ENCODE measurements around the gene GEMIN4.
A peak's percentile ranks its signal among the peaks of the same experiment; 100 is the strongest.
"Not testable (repeated sequence)": the region's sequence is repeated elsewhere in the genome, so short reads cannot be mapped to it uniquely, and the experiment has no call there.

The GEMIN4 gene

DNA sequence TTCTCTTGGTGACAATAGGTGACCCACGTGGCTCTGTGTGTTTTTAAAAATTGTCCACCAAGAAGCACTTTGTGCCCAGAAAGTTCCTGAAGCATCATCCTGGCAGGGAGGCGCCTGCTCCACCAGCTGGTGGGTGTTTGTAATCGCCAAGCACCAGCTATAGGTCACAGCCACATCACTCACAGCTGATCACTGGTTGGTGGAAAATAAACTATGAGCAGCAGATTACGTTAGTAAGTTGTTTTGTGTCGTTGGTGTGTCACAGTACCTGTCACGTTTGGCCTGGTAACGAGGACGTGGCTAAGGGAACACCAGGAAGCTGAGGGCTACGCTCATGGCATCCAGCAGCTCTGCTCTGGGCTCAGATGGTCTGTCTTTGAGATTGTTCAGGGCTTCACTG is 40.2 kb upstream of the GEMIN4 start:
- H3K79me2 ChIP-seq (ENCODE audit: control insufficient read depth, insufficient read depth, low read length, unreplicated experiment), result no peaks in the 10 kb centered on the region
- H3K4me3 ChIP-seq (ENCODE audit: low read depth, low read length), result no peak overlapping the region
- H3K27ac ChIP-seq (ENCODE audit: low read depth, low read length), result no peak overlapping the region
- H3K4me1 ChIP-seq (ENCODE audit: control insufficient read depth, insufficient read depth, low read length, unreplicated experiment), result peaks cover 5% of the 10 kb centered on the region
- no peaks in the 10 kb centered on the region for H3K27me3 ChIP-seq (ENCODE audit: insufficient read depth, low read length)
- H2AFZ ChIP-seq (ENCODE audit: low read length, unreplicated experiment), result no peak overlapping the region
- H3K36me3 ChIP-seq (ENCODE audit: insufficient read depth, low read length), result peaks cover 26% of the 10 kb centered on the region

DNA sequence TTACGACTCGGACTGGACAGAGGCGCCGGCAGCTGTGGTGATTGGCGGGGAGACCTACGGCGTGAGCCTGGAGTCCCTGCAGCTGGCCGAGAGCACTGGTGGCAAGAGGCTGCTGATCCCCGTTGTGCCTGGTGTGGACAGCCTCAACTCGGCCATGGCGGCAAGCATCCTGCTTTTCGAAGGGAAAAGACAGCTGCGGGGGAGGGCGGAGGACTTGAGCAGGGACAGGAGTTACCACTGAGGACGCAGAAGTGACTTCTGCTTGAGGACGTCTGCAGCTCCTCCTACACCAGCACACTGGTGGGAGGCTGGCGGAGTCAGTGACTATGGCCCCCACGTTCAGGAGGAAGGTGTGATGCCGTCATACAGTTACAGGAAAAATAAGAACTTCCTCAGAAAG is 39.8 kb upstream of the GEMIN4 start:
- H2AFZ ChIP-seq (ENCODE audit: low read length, unreplicated experiment), result no peak overlapping the region
- H3K4me3 ChIP-seq (ENCODE audit: low read depth, low read length), result no peak overlapping the region
- H3K36me3 ChIP-seq (ENCODE audit: insufficient read depth, low read length), result peaks cover 26% of the 10 kb centered on the region
- no peak overlapping the region for H3K27ac ChIP-seq (ENCODE audit: low read depth, low read length)
- no peaks in the 10 kb centered on the region for H3K27me3 ChIP-seq (ENCODE audit: insufficient read depth, low read length)
- H3K4me1 ChIP-seq (ENCODE audit: control insufficient read depth, insufficient read depth, low read length, unreplicated experiment), result peaks cover 5% of the 10 kb centered on the region
- no peaks in the 10 kb centered on the region for H3K79me2 ChIP-seq (ENCODE audit: control insufficient read depth, insufficient read depth, low read length, unreplicated experiment)

DNA sequence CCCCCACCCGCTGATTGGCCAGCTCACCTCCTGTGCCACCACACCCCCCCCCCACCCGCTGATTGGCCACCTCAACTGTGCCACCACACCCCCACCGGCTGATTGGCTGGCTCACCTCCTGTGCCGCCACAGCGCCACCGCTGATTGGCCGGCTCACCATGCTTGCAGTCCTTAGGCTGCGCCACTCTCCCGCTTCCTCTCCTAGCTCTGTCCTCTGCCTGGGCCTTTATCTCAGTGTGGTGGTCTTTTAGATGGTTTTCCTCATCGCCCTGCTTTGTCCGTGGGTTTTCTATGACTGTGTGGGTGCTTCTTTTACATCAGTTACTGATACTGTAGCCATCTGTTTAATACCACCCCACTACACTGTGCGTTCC is 38.8 kb upstream of the GEMIN4 start:
- peaks cover 26% of the 10 kb centered on the region for H3K36me3 ChIP-seq (ENCODE audit: insufficient read depth, low read length)
- not testable (repeated sequence) for H3K79me2 ChIP-seq (ENCODE audit: control insufficient read depth, insufficient read depth, low read length, unreplicated experiment); H3K27ac ChIP-seq (ENCODE audit: low read depth, low read length); H2AFZ ChIP-seq (ENCODE audit: low read length, unreplicated experiment); H3K4me3 ChIP-seq (ENCODE audit: low read depth, low read length); H3K27me3 ChIP-seq (ENCODE audit: insufficient read depth, low read length); H3K4me1 ChIP-seq (ENCODE audit: control insufficient read depth, insufficient read depth, low read length, unreplicated experiment)

DNA sequence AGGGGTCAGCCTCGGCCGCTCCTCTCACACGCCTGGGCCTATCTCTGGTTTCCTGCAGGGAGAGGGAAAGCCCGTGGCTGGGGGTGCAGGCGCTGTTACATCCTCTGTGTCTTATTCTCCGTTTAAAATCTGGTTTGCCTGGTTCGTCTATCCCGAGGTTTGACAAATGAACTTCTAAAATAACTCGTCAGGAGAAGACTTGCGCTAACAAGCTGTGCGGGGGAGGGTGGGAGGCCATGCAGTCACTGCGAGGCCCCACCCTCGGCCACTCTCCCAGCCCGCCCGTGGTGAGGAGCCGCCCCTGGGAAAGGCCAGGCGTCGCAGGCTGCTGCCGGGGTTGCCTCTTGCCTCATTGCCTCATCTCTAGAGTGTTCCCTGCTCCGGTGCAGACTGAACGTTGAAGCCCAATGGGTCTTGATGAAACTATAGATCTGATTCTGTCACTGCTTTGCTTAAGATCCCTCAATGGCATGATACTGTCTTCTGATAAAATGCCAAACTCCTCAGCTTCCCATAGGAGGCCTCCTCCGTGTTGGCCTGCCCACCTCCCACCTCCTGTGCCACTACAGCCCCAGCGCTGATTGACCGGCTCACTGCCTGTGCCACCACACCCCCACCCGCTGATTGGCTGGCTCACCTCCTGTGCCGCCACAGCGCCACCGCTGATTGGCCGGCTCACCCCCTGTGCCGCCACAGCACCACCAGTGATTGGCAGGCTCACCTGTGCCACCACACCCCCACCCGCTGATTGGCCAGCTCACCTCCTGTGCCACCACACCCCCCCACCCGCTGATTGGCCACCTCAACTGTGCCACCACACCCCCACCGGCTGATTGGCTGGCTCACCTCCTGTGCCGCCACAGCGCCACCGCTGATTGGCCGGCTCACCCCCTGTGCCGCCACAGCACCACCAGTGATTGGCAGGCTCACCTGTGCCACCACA is 38.1 kb upstream of the GEMIN4 start:
- H3K4me3 ChIP-seq (ENCODE audit: low read depth, low read length); H2AFZ ChIP-seq (ENCODE audit: low read length, unreplicated experiment); H3K4me1 ChIP-seq (ENCODE audit: control insufficient read depth, insufficient read depth, low read length, unreplicated experiment); H3K27ac ChIP-seq (ENCODE audit: low read depth, low read length); H3K79me2 ChIP-seq (ENCODE audit: control insufficient read depth, insufficient read depth, low read length, unreplicated experiment); H3K27me3 ChIP-seq (ENCODE audit: insufficient read depth, low read length): not testable (repeated sequence)
- H3K36me3 ChIP-seq (ENCODE audit: insufficient read depth, low read length), result peaks cover 26% of the 10 kb centered on the region

DNA sequence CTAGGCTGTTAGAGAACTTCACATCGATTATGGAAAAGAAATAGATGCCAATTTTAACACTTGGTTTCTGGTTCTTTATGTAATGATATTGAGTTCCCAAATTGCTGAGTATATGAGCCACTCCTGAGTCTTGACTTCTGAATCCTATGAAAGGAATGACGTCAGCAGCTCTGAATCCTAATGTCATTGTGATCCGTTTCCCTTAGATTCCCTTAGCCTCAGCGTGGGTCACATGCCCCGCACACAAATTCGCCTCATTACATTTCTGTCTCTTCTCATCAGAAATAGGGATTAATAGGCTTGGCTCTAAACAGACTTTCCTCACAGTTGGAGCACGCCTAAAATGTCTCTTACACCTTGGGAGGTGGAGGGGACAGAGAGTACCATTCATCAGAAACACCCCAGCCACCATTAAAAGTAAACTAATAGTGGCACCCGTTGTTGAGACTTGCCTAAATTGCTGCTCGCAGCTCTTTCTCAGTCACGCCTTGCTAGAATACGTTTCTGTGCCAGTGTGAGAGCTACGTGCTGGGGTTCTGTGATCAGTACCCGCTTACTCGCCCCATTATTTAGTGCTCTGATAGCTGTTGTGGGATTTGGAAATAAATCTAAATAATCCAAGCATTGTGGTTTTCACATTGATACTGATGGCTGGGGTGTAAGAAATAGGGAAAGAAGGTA is 37.2 kb upstream of the GEMIN4 start:
- Histone ChIP-seq H3K79me2 (ENCODE audit: control insufficient read depth, insufficient read depth, low read length, unreplicated experiment) (peaks cover 12% of the 10 kb centered on the region), H3K4me1 (ENCODE audit: control insufficient read depth, insufficient read depth, low read length, unreplicated experiment) (peaks cover under 1% of the 10 kb centered on the region), H3K27me3 (ENCODE audit: insufficient read depth, low read length) (no peaks in the 10 kb centered on the region), H3K27ac (ENCODE audit: low read depth, low read length) (no peak overlapping the region), H3K4me3 (ENCODE audit: low read depth, low read length) (no peak overlapping the region), H2AFZ (ENCODE audit: low read length, unreplicated experiment) (no peak overlapping the region), H3K36me3 (ENCODE audit: insufficient read depth, low read length) (peaks cover 26% of the 10 kb centered on the region)

DNA sequence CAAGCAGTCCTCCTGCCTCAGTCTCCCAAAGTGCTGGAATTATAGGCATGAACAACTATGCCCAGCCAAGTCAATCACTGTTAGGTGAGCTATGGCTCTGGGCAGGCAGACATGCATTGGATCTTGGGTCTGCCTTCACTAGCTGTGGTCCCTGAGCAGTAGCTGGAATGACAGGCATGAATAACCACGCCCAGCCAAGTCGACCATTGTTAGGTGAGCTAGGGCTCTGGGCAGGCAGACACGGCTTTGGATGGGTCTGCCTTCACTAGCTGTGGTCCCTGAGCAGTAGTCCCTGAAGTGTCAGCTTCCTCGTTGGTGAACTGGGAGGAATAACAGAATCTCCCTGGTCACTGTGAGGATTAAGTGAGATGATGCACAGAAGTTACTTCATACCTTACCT is 36.5 kb upstream of the GEMIN4 start:
- Histone ChIP-seq H3K36me3 (ENCODE audit: insufficient read depth, low read length) (peaks cover 26% of the 10 kb centered on the region), H3K4me3 (ENCODE audit: low read depth, low read length) (no peak overlapping the region), H2AFZ (ENCODE audit: low read length, unreplicated experiment) (no peak overlapping the region), H3K4me1 (ENCODE audit: control insufficient read depth, insufficient read depth, low read length, unreplicated experiment) (peaks cover 2% of the 10 kb centered on the region), H3K79me2 (ENCODE audit: control insufficient read depth, insufficient read depth, low read length, unreplicated experiment) (peaks cover 20% of the 10 kb centered on the region), H3K27me3 (ENCODE audit: insufficient read depth, low read length) (no peaks in the 10 kb centered on the region), H3K27ac (ENCODE audit: low read depth, low read length) (no peak overlapping the region)

DNA sequence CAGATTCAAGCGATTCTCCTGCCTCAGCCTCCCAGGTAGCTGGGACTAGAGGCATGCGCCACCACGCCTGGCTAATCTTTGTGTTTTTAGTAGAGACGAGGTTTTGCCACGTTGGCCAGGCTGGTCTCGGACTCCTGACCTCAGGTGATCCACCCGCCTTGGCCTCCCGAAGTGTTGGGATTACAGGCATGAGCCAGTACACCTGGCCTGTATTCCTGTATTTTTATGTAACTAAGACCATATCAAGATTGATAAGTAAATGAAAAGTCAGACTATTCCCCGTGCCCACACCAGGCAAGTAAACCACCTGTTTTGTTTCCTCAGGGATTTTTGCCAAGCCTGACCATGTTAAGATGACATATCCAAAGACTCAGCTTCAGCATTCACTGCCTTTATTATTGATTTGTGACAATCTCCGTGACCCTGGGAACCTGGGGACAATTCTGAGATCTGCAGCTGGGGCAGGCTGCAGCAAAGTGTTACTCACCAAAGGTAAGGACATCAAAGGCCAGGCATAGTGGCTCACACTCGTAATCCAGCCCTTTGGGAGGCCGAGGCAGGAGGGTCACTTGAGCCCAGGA is 35.7 kb upstream of the GEMIN4 start:
- H3K4me3 ChIP-seq (ENCODE audit: low read depth, low read length), result no peak overlapping the region
- no peaks in the 10 kb centered on the region for H3K27me3 ChIP-seq (ENCODE audit: insufficient read depth, low read length)
- H3K4me1 ChIP-seq (ENCODE audit: control insufficient read depth, insufficient read depth, low read length, unreplicated experiment), result peaks cover 8% of the 10 kb centered on the region
- H3K27ac ChIP-seq (ENCODE audit: low read depth, low read length), result no peak overlapping the region
- H3K36me3 ChIP-seq (ENCODE audit: insufficient read depth, low read length), result peaks cover 25% of the 10 kb centered on the region
- peaks cover 28% of the 10 kb centered on the region for H3K79me2 ChIP-seq (ENCODE audit: control insufficient read depth, insufficient read depth, low read length, unreplicated experiment)
- no peak overlapping the region for H2AFZ ChIP-seq (ENCODE audit: low read length, unreplicated experiment)

DNA sequence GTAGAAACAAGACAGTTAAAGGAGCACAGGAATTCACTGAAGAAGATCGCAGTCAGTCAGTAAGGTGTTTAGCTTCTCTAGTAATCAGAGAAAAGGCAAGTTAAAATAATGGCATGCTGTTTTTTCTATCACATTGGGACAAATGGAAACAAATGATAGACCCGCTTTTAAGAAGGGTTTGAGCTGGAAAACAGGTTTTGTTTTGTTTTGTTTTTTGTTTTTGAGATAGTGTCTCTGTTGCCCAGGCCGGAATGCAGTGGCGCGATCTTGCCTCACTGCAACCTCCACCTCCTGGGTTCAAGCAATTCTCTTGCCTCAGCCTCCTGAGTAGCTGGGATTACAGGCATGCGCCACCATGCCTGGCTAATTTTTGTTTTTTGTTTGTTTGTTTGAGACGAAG is 33.8 kb upstream of the GEMIN4 start:
- not testable (repeated sequence) for H3K27me3 ChIP-seq (ENCODE audit: insufficient read depth, low read length); H2AFZ ChIP-seq (ENCODE audit: low read length, unreplicated experiment); H3K4me3 ChIP-seq (ENCODE audit: low read depth, low read length); H3K27ac ChIP-seq (ENCODE audit: low read depth, low read length)
- Histone ChIP-seq H3K79me2 (ENCODE audit: control insufficient read depth, insufficient read depth, low read length, unreplicated experiment) (peaks cover 46% of the 10 kb centered on the region), H3K4me1 (ENCODE audit: control insufficient read depth, insufficient read depth, low read length, unreplicated experiment) (peaks cover 13% of the 10 kb centered on the region), H3K36me3 (ENCODE audit: insufficient read depth, low read length) (peaks cover 16% of the 10 kb centered on the region)

DNA sequence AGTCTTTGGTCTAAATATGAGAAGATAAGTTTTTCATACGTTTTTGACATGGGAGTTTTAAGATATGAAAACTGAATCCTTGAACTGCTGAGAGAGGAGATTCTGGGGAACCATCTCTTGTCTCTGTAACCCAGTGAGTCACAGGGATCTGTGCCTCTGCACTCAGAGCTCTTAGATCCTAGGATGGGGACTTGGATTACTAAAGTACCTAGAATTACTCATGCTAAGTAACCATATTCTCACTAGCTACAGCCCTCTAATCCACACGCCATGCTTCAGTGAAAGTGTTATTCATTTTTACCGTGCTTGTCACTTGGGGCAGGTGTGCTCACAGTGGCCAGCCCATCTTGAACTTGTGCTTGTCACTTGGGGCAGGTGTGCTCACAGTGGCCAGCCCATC is 32.1 kb upstream of the GEMIN4 start:
- Histone ChIP-seq H3K27me3 (ENCODE audit: insufficient read depth, low read length) (no peaks in the 10 kb centered on the region), H2AFZ (ENCODE audit: low read length, unreplicated experiment) (no peak overlapping the region), H3K4me1 (ENCODE audit: control insufficient read depth, insufficient read depth, low read length, unreplicated experiment) (peaks cover 14% of the 10 kb centered on the region), H3K36me3 (ENCODE audit: insufficient read depth, low read length) (peaks cover 6% of the 10 kb centered on the region), H3K27ac (ENCODE audit: low read depth, low read length) (no peak overlapping the region), H3K79me2 (ENCODE audit: control insufficient read depth, insufficient read depth, low read length, unreplicated experiment) (peaks cover 57% of the 10 kb centered on the region), H3K4me3 (ENCODE audit: low read depth, low read length) (peak overlapping the region; percentile 100; the same call in 1 of the 2 replicates)

DNA sequence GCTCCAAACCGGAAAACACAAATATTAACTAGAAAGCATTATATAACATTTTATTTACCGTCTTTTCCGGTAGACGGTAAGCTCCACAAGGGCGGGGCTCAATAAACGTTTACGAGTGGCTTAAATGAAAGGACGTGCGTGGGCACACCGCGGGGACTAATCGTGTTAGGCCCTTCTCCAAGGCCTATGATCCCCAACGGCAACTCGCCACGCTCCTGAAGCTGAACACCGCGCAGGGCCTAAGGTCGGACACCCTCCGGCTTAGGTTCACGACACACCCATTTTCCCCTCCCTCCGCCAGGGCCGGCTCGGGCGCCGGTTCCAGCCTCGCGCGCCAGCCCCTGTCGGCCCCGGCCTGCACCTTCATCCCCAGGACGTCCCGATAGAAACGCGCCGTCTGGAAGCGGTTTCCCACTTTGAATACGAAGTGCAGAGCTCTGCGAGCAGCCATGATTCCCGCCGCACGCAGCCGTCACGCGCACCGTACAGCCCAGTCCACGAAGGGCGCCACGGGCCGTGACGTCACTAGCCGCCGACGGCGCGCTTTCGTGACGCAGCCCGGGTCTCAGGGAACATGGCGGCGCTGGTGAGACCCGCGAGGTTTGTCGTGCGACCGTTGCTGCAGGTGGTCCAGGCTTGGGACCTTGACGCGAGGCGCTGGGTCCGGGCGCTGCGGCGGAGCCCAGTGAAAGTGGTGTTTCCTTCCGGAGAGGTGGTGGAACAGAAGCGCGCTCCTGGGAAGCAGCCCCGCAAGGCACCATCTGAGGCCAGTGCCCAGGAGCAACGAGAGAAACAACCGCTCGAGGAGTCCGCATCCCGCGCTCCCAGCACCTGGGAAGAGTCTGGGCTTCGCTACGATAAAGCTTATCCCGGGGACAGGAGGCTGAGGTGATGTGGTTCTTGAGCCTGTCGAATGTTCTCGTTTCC is 30.0 kb upstream of the GEMIN4 start, which contains the start of the genes GLOD4 and MRM3:
Gene GLOD4, minus strand, starts transcription at position 476 of the 927 bp plus-strand sequence. Its CDS starts 25 bp downstream, at position 451.
Gene MRM3, plus strand, starts transcription at position 549 of the 927 bp plus-strand sequence. Its CDS starts 26 bp downstream, at position 575.
- Histone ChIP-seq H3K27ac (ENCODE audit: low read depth, low read length) (peak within 1 kb of the TSS; percentile 67), H2AFZ (ENCODE audit: low read length, unreplicated experiment) (peak within 1 kb of the TSS; percentile 98), H3K79me2 (ENCODE audit: control insufficient read depth, insufficient read depth, low read length, unreplicated experiment) (peaks cover 65% of the 10 kb centered on the region), H3K4me1 (ENCODE audit: control insufficient read depth, insufficient read depth, low read length, unreplicated experiment) (peaks cover 14% of the 10 kb centered on the region), H3K27me3 (ENCODE audit: insufficient read depth, low read length) (no peaks in the 10 kb centered on the region), H3K4me3 (ENCODE audit: low read depth, low read length) (peak within 1 kb of the TSS; percentile 100), H3K36me3 (ENCODE audit: insufficient read depth, low read length) (peaks cover 15% of the 10 kb centered on the region)

All from ACC112 (cell line).